ENCODE results near the gene COX5B.
"Not testable (repeated sequence)": the region's sequence is repeated elsewhere in the genome, so short reads cannot be mapped to it uniquely, and the experiment has no call there.

GRCh38 chr2:97605524-97606339 lies 40.1 kb upstream of the COX5B start:
- TF ChIP-seq CTCF, POLR2A (IDR thresholded peaks at IDR 0.05): not testable (repeated sequence)
